ENCODE results near the gene WRNIP1. TPM values are rescaled to one million over a fixed set of nuclear protein-coding genes. Genes with fewer than 3 reads are reported as not detected.
A peak's percentile ranks its signal among the peaks of the same experiment; 100 is the strongest.

WRNIP1 gene
- total and polyA plus RNA-seq, 10 of the 15 experiments (the other 5 are each of a cell fraction or from before 2014, with no cell fraction given): 9.3 to 30.5 (median 24.3) TPM

GRCh38 chr6:2765166-2765895, at the start of gene WRNIP1 (continued):
- TF ChIP-seq SRF (IDR thresholded peaks at IDR 0.05; ENCODE audit: low read depth in 2 of 2, low read length in 2 of 2) (0 out of 4 replicates have a peak, but pooled peaks of 1 of the 2 experiments have one; percentile 1), TCF3 (IDR thresholded peaks at IDR 0.05; ENCODE audit: borderline replicate concordance, insufficient read depth, low read depth, low read length) (peak; percentile 36; the same call in 1 of the 2 replicates), TARDBP (IDR thresholded peaks at IDR 0.05; ENCODE audit: borderline replicate concordance) (peak; percentile 86), ZZZ3 (IDR thresholded peaks at IDR 0.05; ENCODE audit: control insufficient read depth, insufficient read length, low read depth) (no peak), IKZF2 (IDR thresholded peaks at IDR 0.05) (no peak), IKZF1 (conservative IDR thresholded peaks at IDR 0.05) (peak; percentile 97), BMI1 (IDR thresholded peaks at IDR 0.05; ENCODE audit: borderline replicate concordance) (no peak), ZSCAN29 (IDR thresholded peaks at IDR 0.05) (no peak), MYC (IDR thresholded peaks at IDR 0.05; ENCODE audit: insufficient read depth, insufficient read length, insufficient replicate concordance, low read length, severe bottlenecking) (peak; percentile 83), CBFB (IDR thresholded peaks at IDR 0.05; ENCODE audit: low read depth) (no peak), IRF4 (IDR thresholded peaks at IDR 0.05; ENCODE audit: low read depth, low read length) (no peak), CREB1 (IDR thresholded peaks at IDR 0.05; ENCODE audit: low read depth) (peak; percentile 85), ATF7 (IDR thresholded peaks at IDR 0.05; ENCODE audit: low read depth) (no peak), NR2F1 (conservative IDR thresholded peaks at IDR 0.05) (peak; percentile 73), ZNF384 (IDR thresholded peaks at IDR 0.05; ENCODE audit: borderline replicate concordance, low read depth, low read length) (no peak), RELA (IDR thresholded peaks at IDR 0.05; ENCODE audit: borderline replicate concordance, partially characterized antibody) (peak; percentile 29), STAT3 (IDR thresholded peaks at IDR 0.05; ENCODE audit: low read depth, low read length) (no peak), SREBF1 (IDR thresholded peaks at IDR 0.05; ENCODE audit: low read length) (0 out of 2 replicates have a peak, but pooled peaks have one; percentile 56), KAT2A (conservative IDR thresholded peaks at IDR 0.05; ENCODE audit: control insufficient read depth, low read depth, low read length) (no peak), NKRF (conservative IDR thresholded peaks at IDR 0.05) (peak; percentile 88), RB1 (IDR thresholded peaks at IDR 0.05; ENCODE audit: borderline replicate concordance) (peak; percentile 92; the same call in 1 of the 2 replicates), CTCF (IDR thresholded peaks at IDR 0.05 in 2 of 3, conservative IDR thresholded peaks at IDR 0.05 in 1 of 3; ENCODE audit: control insufficient read depth in 2 of 3, extremely low read depth in 1 of 3, insufficient read depth in 1 of 3, low read depth in 3 of 3, low read length in 3 of 3) (peak; percentile 45 to 54 (median 45); a peak in 5 of 6 replicates), BACH1 (IDR thresholded peaks at IDR 0.05; ENCODE audit: borderline replicate concordance) (peak; percentile 63)
- TF ChIP-seq, protein P1, sequence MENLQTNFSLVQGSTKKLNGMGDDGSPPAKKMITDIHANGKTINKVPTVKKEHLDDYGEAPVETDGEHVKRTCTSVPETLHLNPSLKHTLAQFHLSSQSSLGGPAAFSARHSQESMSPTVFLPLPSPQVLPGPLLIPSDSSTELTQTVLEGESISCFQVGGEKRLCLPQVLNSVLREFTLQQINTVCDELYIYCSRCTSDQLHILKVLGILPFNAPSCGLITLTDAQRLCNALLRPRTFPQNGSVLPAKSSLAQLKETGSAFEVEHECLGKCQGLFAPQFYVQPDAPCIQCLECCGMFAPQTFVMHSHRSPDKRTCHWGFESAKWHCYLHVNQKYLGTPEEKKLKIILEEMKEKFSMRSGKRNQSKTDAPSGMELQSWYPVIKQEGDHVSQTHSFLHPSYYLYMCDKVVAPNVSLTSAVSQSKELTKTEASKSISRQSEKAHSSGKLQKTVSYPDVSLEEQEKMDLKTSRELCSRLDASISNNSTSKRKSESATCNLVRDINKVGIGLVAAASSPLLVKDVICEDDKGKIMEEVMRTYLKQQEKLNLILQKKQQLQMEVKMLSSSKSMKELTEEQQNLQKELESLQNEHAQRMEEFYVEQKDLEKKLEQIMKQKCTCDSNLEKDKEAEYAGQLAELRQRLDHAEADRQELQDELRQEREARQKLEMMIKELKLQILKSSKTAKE (IDR thresholded peaks at IDR 0.05; ENCODE audit: low read depth, poor library complexity, severe bottlenecking): no peak

Data from GM12878 (cell line).